HEK293 (cell line): Measurements from ENCODE around the gene PAX2.

ENCODE experiments used
- HOXA7 ChIP-seq: sonication (generic); formaldehyde crosslinking; IDR thresholded peaks from 2 replicates; pipeline ENCODE4 v1.8.1; 2022; ENCODE audit warnings: missing genetic modification reagents, borderline replicate concordance
- HOXD13 ChIP-seq: sonication (generic); formaldehyde crosslinking; IDR thresholded peaks from 2 replicates; pipeline ENCODE4 v1.8.0; 2022; ENCODE audit warnings: missing genetic modification reagents, borderline replicate concordance
- KLF10 ChIP-seq: fragments of 450-650 bp; IDR thresholded peaks from 2 replicates; pipeline ENCODE4 v1.5.1; 2018; ENCODE audit warnings: missing biosample characterization, mild to moderate bottlenecking, missing genetic modification characterization
- OVOL3 ChIP-seq: fragments of 450-650 bp; formaldehyde crosslinking; IDR thresholded peaks from 2 replicates; pipeline ENCODE4 v1.5.1; 2016; ENCODE audit warnings: missing biosample characterization, missing genetic modification characterization
- PRDM1 ChIP-seq: fragments of 450-650 bp; formaldehyde crosslinking; IDR thresholded peaks from 2 replicates; pipeline ENCODE4; 2016; ENCODE audit warnings: missing biosample characterization, missing genetic modification characterization
- ZBTB10 ChIP-seq: fragments of 450-650 bp; formaldehyde crosslinking; IDR thresholded peaks from 2 replicates; pipeline ENCODE4 v1.5.1; 2016; ENCODE audit warnings: missing biosample characterization, missing genetic modification characterization
- ZBTB48 ChIP-seq: fragments of 450-650 bp; formaldehyde crosslinking; IDR thresholded peaks from 2 replicates; pipeline ENCODE4 v1.5.1; 2016; ENCODE audit warnings: missing biosample characterization, missing genetic modification characterization
- ZNF10 ChIP-seq: fragments of 450-650 bp; formaldehyde crosslinking; IDR thresholded peaks from 2 replicates; pipeline ENCODE4 v1.5.1; 2017; ENCODE audit warnings: missing biosample characterization, missing genetic modification characterization
- ZNF114 ChIP-seq: fragments of 450-650 bp; formaldehyde crosslinking; IDR thresholded peaks from 2 replicates; pipeline ENCODE4 v1.5.0; 2017; ENCODE audit warnings: missing biosample characterization, missing genetic modification characterization
- ZNF157 ChIP-seq: fragments of 450-650 bp; formaldehyde crosslinking; IDR thresholded peaks from 2 replicates; pipeline ENCODE4 v1.5.1; 2016; ENCODE audit warnings: missing biosample characterization, missing genetic modification characterization
- ZNF202 ChIP-seq: fragments of 450-650 bp; formaldehyde crosslinking; IDR thresholded peaks from 2 replicates; pipeline ENCODE4 v1.5.1; 2016; ENCODE audit warnings: missing biosample characterization, missing genetic modification characterization, borderline replicate concordance
- ZNF211 ChIP-seq: fragments of 450-650 bp; formaldehyde crosslinking; IDR thresholded peaks from 2 replicates; pipeline ENCODE4 v1.5.1; 2016; ENCODE audit warnings: low read depth, missing biosample characterization, missing genetic modification characterization
- ZNF214 ChIP-seq: fragments of 450-650 bp; formaldehyde crosslinking; IDR thresholded peaks from 2 replicates; pipeline ENCODE4 v1.5.1; 2017; ENCODE audit warnings: missing biosample characterization, mild to moderate bottlenecking, missing genetic modification characterization, borderline replicate concordance
- ZNF292 ChIP-seq: fragments of 450-650 bp; formaldehyde crosslinking; IDR thresholded peaks from 2 replicates; pipeline ENCODE4 v1.5.1; 2016; ENCODE audit warnings: low read depth, missing biosample characterization, missing genetic modification characterization, borderline replicate concordance
- ZNF449 ChIP-seq: fragments of 450-650 bp; formaldehyde crosslinking; IDR thresholded peaks from 2 replicates; pipeline ENCODE4 v1.5.1; 2017; ENCODE audit warnings: missing biosample characterization, mild to moderate bottlenecking, missing genetic modification characterization, moderate library complexity
- ZNF513 ChIP-seq: fragments of 450-650 bp; IDR thresholded peaks from 2 replicates; pipeline ENCODE4 v1.5.1; 2018; ENCODE audit warnings: missing biosample characterization, missing genetic modification characterization
- ZNF558 ChIP-seq: fragments of 450-650 bp; formaldehyde crosslinking; IDR thresholded peaks from 2 replicates; pipeline ENCODE4 v1.5.1; 2016; ENCODE audit warnings: missing biosample characterization, missing genetic modification characterization
- ZNF560 ChIP-seq: fragments of 450-650 bp; formaldehyde crosslinking; IDR thresholded peaks from 2 replicates; pipeline ENCODE4 v1.5.1; 2017; ENCODE audit warnings: missing biosample characterization, missing genetic modification characterization, borderline replicate concordance
- ZNF596 ChIP-seq: fragments of 450-650 bp; IDR thresholded peaks from 2 replicates; pipeline ENCODE4 v1.5.0; 2018; ENCODE audit warnings: missing biosample characterization, mild to moderate bottlenecking, missing genetic modification characterization, moderate library complexity
- ZNF677 ChIP-seq: fragments of 450-650 bp; IDR thresholded peaks from 2 replicates; pipeline ENCODE4 v1.5.0; 2018; ENCODE audit warnings: missing biosample characterization, mild to moderate bottlenecking, missing genetic modification characterization, moderate library complexity
- ZSCAN16 ChIP-seq: fragments of 450-650 bp; formaldehyde crosslinking; IDR thresholded peaks from 2 replicates; pipeline ENCODE4 v1.5.1; 2016; ENCODE audit warnings: missing biosample characterization, missing genetic modification characterization
- TF ChIP-seq, protein P1 (sequence below): fragments of 450-650 bp; formaldehyde crosslinking; IDR thresholded peaks from 2 replicates; pipeline ENCODE4 v1.5.0; 2017; ENCODE audit warnings: missing biosample characterization, missing genetic modification characterization, borderline replicate concordance
- TF ChIP-seq, protein P2 (sequence below): fragments of 450-650 bp; formaldehyde crosslinking; conservative IDR thresholded peaks from 2 replicates; pipeline ENCODE4 v1.5.1; 2016; ENCODE audit warnings: low read depth, missing biosample characterization, missing genetic modification characterization
- TF ChIP-seq, protein P3 (sequence below): fragments of 450-650 bp; formaldehyde crosslinking; IDR thresholded peaks from 2 replicates; pipeline ENCODE4 v1.5.1; 2016; ENCODE audit warnings: missing biosample characterization, missing genetic modification characterization

Gene PAX2

GRCh38 chr10:100745882-100746783, 751 bp downstream of the PAX2 start (continued):
- 0 out of 2 replicates have a peak, but pooled peaks have one; percentile 22 for TF ChIP-seq ZNF449
- no peak for TF ChIP-seq ZNF214
- no peak for TF ChIP-seq KLF10 (tag by site-specific recombination)
- TF ChIP-seq ZNF114 (tag by site-specific recombination) = no peak
- TF ChIP-seq ZNF292 (tag by site-specific recombination) = no peak
- TF ChIP-seq OVOL3 (tag by site-specific recombination) = no peak
- no peak for TF ChIP-seq ZNF513 (tag by site-specific recombination)
- TF ChIP-seq ZSCAN16 (tag by site-specific recombination) = no peak
- peak; percentile 55; the same call in 1 of the 2 replicates for TF ChIP-seq ZBTB10 (tag by site-specific recombination)
- no peak for TF ChIP-seq ZNF596
- TF ChIP-seq, protein P1, sequence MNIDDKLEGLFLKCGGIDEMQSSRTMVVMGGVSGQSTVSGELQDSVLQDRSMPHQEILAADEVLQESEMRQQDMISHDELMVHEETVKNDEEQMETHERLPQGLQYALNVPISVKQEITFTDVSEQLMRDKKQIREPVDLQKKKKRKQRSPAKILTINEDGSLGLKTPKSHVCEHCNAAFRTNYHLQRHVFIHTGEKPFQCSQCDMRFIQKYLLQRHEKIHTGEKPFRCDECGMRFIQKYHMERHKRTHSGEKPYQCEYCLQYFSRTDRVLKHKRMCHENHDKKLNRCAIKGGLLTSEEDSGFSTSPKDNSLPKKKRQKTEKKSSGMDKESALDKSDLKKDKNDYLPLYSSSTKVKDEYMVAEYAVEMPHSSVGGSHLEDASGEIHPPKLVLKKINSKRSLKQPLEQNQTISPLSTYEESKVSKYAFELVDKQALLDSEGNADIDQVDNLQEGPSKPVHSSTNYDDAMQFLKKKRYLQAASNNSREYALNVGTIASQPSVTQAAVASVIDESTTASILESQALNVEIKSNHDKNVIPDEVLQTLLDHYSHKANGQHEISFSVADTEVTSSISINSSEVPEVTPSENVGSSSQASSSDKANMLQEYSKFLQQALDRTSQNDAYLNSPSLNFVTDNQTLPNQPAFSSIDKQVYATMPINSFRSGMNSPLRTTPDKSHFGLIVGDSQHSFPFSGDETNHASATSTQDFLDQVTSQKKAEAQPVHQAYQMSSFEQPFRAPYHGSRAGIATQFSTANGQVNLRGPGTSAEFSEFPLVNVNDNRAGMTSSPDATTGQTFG (tag by site-specific recombination) = no peak
- no peak for TF ChIP-seq ZNF558 (tag by site-specific recombination)
- TF ChIP-seq HOXD13 (CRISPR knock-in tag) = no peak
- TF ChIP-seq PRDM1 (tag by site-specific recombination) = peak; percentile 83
- no peak for TF ChIP-seq HOXA7
- TF ChIP-seq ZNF211 (tag by site-specific recombination) = no peak
- TF ChIP-seq ZNF157 = no peak
- no peak for TF ChIP-seq ZNF202 (tag by site-specific recombination)
- TF ChIP-seq, protein P2, sequence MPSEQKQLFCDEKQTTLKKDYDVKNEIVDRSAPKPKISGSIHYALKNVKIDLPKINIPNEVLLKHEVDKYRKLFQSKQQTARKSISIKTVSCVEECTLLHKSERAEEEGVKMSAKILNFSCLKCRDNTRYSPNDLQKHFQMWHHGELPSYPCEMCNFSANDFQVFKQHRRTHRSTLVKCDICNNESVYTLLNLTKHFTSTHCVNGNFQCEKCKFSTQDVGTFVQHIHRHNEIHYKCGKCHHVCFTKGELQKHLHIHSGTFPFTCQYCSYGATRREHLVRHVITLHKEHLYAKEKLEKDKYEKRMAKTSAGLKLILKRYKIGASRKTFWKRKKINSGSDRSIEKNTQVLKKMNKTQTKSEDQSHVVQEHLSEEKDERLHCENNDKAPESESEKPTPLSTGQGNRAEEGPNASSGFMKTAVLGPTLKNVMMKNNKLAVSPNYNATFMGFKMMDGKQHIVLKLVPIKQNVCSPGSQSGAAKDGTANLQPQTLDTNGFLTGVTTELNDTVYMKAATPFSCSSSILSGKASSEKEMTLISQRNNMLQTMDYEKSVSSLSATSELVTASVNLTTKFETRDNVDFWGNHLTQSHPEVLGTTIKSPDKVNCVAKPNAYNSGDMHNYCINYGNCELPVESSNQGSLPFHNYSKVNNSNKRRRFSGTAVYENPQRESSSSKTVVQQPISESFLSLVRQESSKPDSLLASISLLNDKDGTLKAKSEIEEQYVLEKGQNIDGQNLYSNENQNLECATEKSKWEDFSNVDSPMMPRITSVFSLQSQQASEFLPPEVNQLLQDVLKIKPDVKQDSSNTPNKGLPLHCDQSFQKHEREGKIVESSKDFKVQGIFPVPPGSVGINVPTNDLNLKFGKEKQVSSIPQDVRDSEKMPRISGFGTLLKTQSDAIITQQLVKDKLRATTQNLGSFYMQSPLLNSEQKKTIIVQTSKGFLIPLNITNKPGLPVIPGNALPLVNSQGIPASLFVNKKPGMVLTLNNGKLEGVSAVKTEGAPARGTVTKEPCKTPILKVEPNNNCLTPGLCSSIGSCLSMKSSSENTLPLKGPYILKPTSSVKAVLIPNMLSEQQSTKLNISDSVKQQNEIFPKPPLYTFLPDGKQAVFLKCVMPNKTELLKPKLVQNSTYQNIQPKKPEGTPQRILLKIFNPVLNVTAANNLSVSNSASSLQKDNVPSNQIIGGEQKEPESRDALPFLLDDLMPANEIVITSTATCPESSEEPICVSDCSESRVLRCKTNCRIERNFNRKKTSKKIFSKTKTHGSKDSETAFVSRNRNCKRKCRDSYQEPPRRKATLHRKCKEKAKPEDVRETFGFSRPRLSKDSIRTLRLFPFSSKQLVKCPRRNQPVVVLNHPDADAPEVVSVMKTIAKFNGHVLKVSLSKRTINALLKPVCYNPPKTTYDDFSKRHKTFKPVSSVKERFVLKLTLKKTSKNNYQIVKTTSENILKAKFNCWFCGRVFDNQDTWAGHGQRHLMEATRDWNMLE (tag by site-specific recombination) = no peak
- TF ChIP-seq ZNF560 (tag by site-specific recombination) = no peak
- TF ChIP-seq, protein P3, sequence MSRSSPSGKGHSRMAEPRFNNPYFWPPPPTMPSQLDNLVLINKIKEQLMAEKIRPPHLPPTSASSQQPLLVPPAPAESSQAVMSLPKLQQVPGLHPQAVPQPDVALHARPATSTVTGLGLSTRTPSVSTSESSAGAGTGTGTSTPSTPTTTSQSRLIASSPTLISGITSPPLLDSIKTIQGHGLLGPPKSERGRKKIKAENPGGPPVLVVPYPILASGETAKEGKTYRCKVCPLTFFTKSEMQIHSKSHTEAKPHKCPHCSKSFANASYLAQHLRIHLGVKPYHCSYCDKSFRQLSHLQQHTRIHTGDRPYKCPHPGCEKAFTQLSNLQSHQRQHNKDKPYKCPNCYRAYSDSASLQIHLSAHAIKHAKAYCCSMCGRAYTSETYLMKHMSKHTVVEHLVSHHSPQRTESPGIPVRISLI (tag by site-specific recombination) = no peak
- TF ChIP-seq ZBTB48 = peak; percentile 74; the same call in 1 of the 2 replicates
- TF ChIP-seq ZNF10 (tag by site-specific recombination) = no peak
- TF ChIP-seq ZNF677 (tag by site-specific recombination) = no peak
